Testis (tissue), 3 donors: ENCODE results near the gene PIAS4. TPM values are rescaled to one million over a fixed set of nuclear protein-coding genes. Genes with fewer than 3 reads are reported as not detected.

Experiments used
- DNase-seq: peaks from one replicate; pipeline ENCODE4 v3.0.0-alpha.2; 2019
- H3K27ac ChIP-seq, 2 donors: fragments of 200-600 bp; sonication (generic); one replicate each; pipeline ENCODE4 v1.5.1; 2019
- H3K27me3 ChIP-seq: fragments of 200-600 bp; sonication (generic); one replicate; pipeline ENCODE4 v1.5.1; 2019
- H3K36me3 ChIP-seq: fragments of 200-600 bp; sonication (generic); one replicate; pipeline ENCODE4 v1.5.1; 2017; ENCODE audit warnings: low read depth; ENCODE audit errors: missing control alignments
- H3K4me1 ChIP-seq: fragments of 200-600 bp; sonication (generic); one replicate; pipeline ENCODE4 v1.5.1; 2019
- H3K4me3 ChIP-seq, 2 donors: fragments of 200-600 bp; sonication (generic); one replicate each; pipeline ENCODE4 v1.5.1; 2017 to 2019
- H3K9me3 ChIP-seq: fragments of 200-600 bp; sonication (generic); one replicate; pipeline ENCODE4 v1.5.1; 2017
- POLR2A ChIP-seq: fragments of 450-650 bp; IDR thresholded peaks from one replicate; pipeline ENCODE4 v1.6.1; 2017; ENCODE audit warnings: antibody characterized with exemption, mild to moderate bottlenecking, moderate library complexity
- WGBS, 2 donors: methylation state at CpG; one replicate each; pipeline ENCODE4 v1.1.5; 2018; 5-methylcytosine and 5-hydroxymethylcytosine counted together
- intact Hi-C: fragments of 100-400 bp; cut with DNase I; formaldehyde crosslinking; loops from one replicate; pipeline ENCODE4 v1.15.1; 2023; ENCODE audit warnings: low total_unique reads
- polyA plus RNA-seq: library from polyadenylated mRNA; stranded (reverse); fragments of 350-450 nt; fragmentation: Illumina TruSeq; extraction: RNeasy Lipid Tissue Mini Kit (QIAGEN cat#74804); gene quantifications from one replicate; pipeline ENCODE4 v1.2.3, GENCODE V29; 2014; ENCODE audit warnings: low read depth, low replicate concordance; ENCODE audit not compliant: insufficient read depth
- total RNA-seq, 2 donors: library from RNA; depleted of rRNA; stranded (reverse); fragments of >200 nt; gene quantifications; one replicate each; pipeline ENCODE4 v1.2.3, GENCODE V29; 2016
- TF ChIP-seq, protein P1 (sequence below), 3 experiments: fragments of 450-650 bp in 2 of 3; fragments of 200-600 bp in 1 of 3; sonication (generic) in 1 of 3; IDR thresholded peaks; one replicate each; pipeline ENCODE4 v1.5.1; 2016 to 2019; ENCODE audit warnings: antibody characterized with exemption in 3 of 3, mild to moderate bottlenecking in 2 of 3, moderate library complexity in 1 of 3

The PIAS4 gene
- total and polyA plus RNA-seq, 3 donors from 2014 or later, result 89.1 to 142 (median 94.5) TPM

- no peaks in the 10 kb centered on the region for H3K9me3 ChIP-seq
- H3K27me3 ChIP-seq, result no peaks in the 10 kb centered on the region
- H3K27ac ChIP-seq, result peak overlapping the region; percentile 95 to 98
- intact Hi-C loops, result no loop called here
- H3K4me1 ChIP-seq, result peaks cover 56% of the 10 kb centered on the region
- WGBS, 2 donors, result 36 to 61% methylated on average over 18 to 22 of the region's 22 CpGs
- TF ChIP-seq POLR2A, result no peak
- TF ChIP-seq, protein P1, sequence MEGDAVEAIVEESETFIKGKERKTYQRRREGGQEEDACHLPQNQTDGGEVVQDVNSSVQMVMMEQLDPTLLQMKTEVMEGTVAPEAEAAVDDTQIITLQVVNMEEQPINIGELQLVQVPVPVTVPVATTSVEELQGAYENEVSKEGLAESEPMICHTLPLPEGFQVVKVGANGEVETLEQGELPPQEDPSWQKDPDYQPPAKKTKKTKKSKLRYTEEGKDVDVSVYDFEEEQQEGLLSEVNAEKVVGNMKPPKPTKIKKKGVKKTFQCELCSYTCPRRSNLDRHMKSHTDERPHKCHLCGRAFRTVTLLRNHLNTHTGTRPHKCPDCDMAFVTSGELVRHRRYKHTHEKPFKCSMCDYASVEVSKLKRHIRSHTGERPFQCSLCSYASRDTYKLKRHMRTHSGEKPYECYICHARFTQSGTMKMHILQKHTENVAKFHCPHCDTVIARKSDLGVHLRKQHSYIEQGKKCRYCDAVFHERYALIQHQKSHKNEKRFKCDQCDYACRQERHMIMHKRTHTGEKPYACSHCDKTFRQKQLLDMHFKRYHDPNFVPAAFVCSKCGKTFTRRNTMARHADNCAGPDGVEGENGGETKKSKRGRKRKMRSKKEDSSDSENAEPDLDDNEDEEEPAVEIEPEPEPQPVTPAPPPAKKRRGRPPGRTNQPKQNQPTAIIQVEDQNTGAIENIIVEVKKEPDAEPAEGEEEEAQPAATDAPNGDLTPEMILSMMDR (IDR thresholded peaks at IDR 0.05), result no peak
- peak; percentile 61 for DNase-seq
- H3K36me3 ChIP-seq, result no peaks in the 10 kb centered on the region
- no peak overlapping the region for H3K4me3 ChIP-seq
Measured at GRCh38 chr19:4057931-4058692, 50.6 kb downstream of the PIAS4 start.

GRCh38 chr19:4058693-4059452 is 51.3 kb downstream of the PIAS4 start:
- Histone ChIP-seq H3K9me3 (no peaks in the 10 kb centered on the region), H3K36me3 (no peaks in the 10 kb centered on the region), H3K27me3 (no peaks in the 10 kb centered on the region), H3K4me1 (peaks cover 61% of the 10 kb centered on the region), H3K27ac (peak overlapping the region; percentile 95 to 98), H3K4me3 (no peak overlapping the region)
- no peak for DNase-seq
- intact Hi-C loops, result no loop called here
- TF ChIP-seq, protein P1 (IDR thresholded peaks at IDR 0.05), result no peak
- TF ChIP-seq POLR2A, result no peak
- WGBS, 2 donors, result 45% methylated on average over 30 of the region's 30 CpGs; no CpG with 5 or more reads in 1 of the 2 donors

DNA sequence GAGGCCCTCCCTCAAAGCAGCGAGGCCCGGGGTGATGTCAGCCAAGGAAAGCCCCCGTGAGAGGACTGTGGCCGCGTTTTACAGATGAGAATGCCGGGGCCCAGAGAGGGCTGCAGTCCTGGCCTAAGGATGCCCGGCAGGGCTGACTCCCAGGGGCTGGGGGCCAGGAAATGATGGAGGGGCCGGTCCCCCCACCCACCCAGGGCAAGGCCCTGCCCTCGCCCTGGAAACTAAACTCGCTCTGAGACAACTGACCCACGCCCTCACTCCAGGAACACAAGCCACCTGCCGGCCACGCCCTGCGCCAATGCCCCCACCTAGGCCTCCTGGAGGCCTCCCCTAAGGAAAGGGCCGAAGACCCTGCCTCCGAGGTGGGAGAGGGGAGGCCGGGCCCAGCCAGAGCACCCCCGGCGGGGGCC is 51.9 kb downstream of the PIAS4 start:
- Histone ChIP-seq H3K9me3 (no peaks in the 10 kb centered on the region), H3K4me3 (no peak overlapping the region), H3K4me1 (peaks cover 63% of the 10 kb centered on the region), H3K36me3 (no peaks in the 10 kb centered on the region), H3K27ac (peak overlapping the region; percentile 95 to 98), H3K27me3 (no peaks in the 10 kb centered on the region)
- DNase-seq, result no peak
- 53 to 81% methylated on average over 4 to 19 of the region's 19 CpGs for WGBS, 2 donors
- TF ChIP-seq, protein P1 (IDR thresholded peaks at IDR 0.05), result no peak
- no peak for TF ChIP-seq POLR2A
- intact Hi-C loops, result no loop called here

- no peaks in the 10 kb centered on the region for H3K27me3 ChIP-seq
- H3K4me1 ChIP-seq, result peaks cover 63% of the 10 kb centered on the region
- WGBS, 2 donors, result 49 to 60% methylated on average over 21 to 36 of the region's 42 CpGs
- DNase-seq, result peak; percentile 60
- TF ChIP-seq POLR2A, result no peak
- TF ChIP-seq, protein P1 (IDR thresholded peaks at IDR 0.05), result no peak
- peak overlapping the region; percentile 95 to 98 for H3K27ac ChIP-seq
- H3K4me3 ChIP-seq, result no peak overlapping the region
- H3K36me3 ChIP-seq, result no peaks in the 10 kb centered on the region
- intact Hi-C loops, result no loop called here
- H3K9me3 ChIP-seq, result no peaks in the 10 kb centered on the region
Measured at GRCh38 chr19:4059891-4060620, 52.5 kb downstream of the PIAS4 start.
